GM23338 (cell line): ENCODE data around the gene FDX1. TPM values are rescaled to one million over a fixed set of nuclear protein-coding genes. Genes with fewer than 3 reads are reported as not detected.

ENCODE experiments used
- ATAC-seq: fragments of 200-7000 bp; cut with Tn5 transposase; 3 replicates; pipeline ENCODE4 v1.9.1; 2020
- DNase-seq: peaks from one replicate; pipeline ENCODE4 v3.0.0-alpha.2; 2015; ENCODE audit warnings: low spot score
- H2AFZ ChIP-seq: fragments of 200-600 bp; sonication (generic); 2 replicates; pipeline ENCODE4 v1.8.0; 2016; ENCODE audit warnings: antibody characterized with exemption, mild to moderate bottlenecking, moderate library complexity
- H3F3A ChIP-seq: fragments of 200-600 bp; sonication (generic); replicated peaks from 2 replicates; pipeline ENCODE4 v1.8.0; 2017; ENCODE audit warnings: antibody characterized with exemption, mixed run types, low read depth
- H3K27ac ChIP-seq: fragments of 200-600 bp; sonication (generic); 2 replicates; pipeline ENCODE4 v1.6.1; 2016; ENCODE audit warnings: low read depth
- H3K27me3 ChIP-seq: fragments of 200-600 bp; sonication (generic); 2 replicates; pipeline ENCODE4 v1.8.0; 2016; ENCODE audit warnings: mild to moderate bottlenecking, mixed run types, moderate library complexity; ENCODE audit not compliant: insufficient read depth
- H3K36me3 ChIP-seq: fragments of 200-600 bp; sonication (generic); 2 replicates; pipeline ENCODE4 v1.8.0; 2016; ENCODE audit warnings: mild to moderate bottlenecking; ENCODE audit not compliant: insufficient read depth
- H3K4me1 ChIP-seq: fragments of 200-600 bp; sonication (generic); 2 replicates; pipeline ENCODE4 v1.8.0; 2016; ENCODE audit warnings: mild to moderate bottlenecking, moderate library complexity; ENCODE audit not compliant: insufficient read depth
- H3K4me2 ChIP-seq: fragments of 200-600 bp; sonication (generic); 2 replicates; pipeline ENCODE4 v1.7.1; 2017; ENCODE audit warnings: mixed run types
- H3K4me3 ChIP-seq: fragments of 200-600 bp; sonication (generic); 2 replicates; pipeline ENCODE4 v1.6.1; 2016; ENCODE audit warnings: mixed run types
- H3K79me2 ChIP-seq: fragments of 200-600 bp; sonication (generic); replicated peaks from 2 replicates; pipeline ENCODE4 v1.8.0; 2017; ENCODE audit warnings: mild to moderate bottlenecking; ENCODE audit not compliant: insufficient read depth
- H3K9me2 ChIP-seq: fragments of 200-600 bp; sonication (generic); 2 replicates; pipeline ENCODE4 v1.8.0; 2017; ENCODE audit not compliant: insufficient read depth
- H4K20me1 ChIP-seq: fragments of 200-600 bp; sonication (generic); replicated peaks from 2 replicates; pipeline ENCODE4 v1.8.0; 2017; ENCODE audit warnings: mild to moderate bottlenecking; ENCODE audit not compliant: insufficient read depth
- H3K27ac Mint-ChIP-seq: 2 replicates; pipeline ENCODE4 v1.8.0; 2020; ENCODE audit warnings: inconsistent platforms, mild to moderate bottlenecking, moderate library complexity, mixed read lengths
- H3K27me3 Mint-ChIP-seq: 3 replicates; pipeline ENCODE4 v1.8.0; 2022; ENCODE audit warnings: low read depth, mild to moderate bottlenecking, moderate library complexity, mixed read lengths, inconsistent platforms; ENCODE audit not compliant: insufficient read depth, poor library complexity
- H3K36me3 Mint-ChIP-seq: 3 replicates; pipeline ENCODE4 v1.8.0; 2021; ENCODE audit warnings: low read depth, mild to moderate bottlenecking, inconsistent platforms, moderate library complexity, mixed read lengths
- H3K4me1 Mint-ChIP-seq: 3 replicates; pipeline ENCODE4 v1.8.0; 2020; ENCODE audit warnings: mild to moderate bottlenecking, inconsistent platforms, mixed read lengths
- H3K4me3 Mint-ChIP-seq: 3 replicates; pipeline ENCODE4 v1.8.0; 2021; ENCODE audit warnings: moderate library complexity, mild to moderate bottlenecking, inconsistent platforms, mixed read lengths
- H3K9me3 Mint-ChIP-seq: 3 replicates; pipeline ENCODE4 v1.8.0; 2020; ENCODE audit warnings: moderate library complexity, mild to moderate bottlenecking, inconsistent platforms, mixed read lengths
- CREB1 ChIP-seq: fragments of 250-450 bp; sonication (Bioruptor Pico); IDR thresholded peaks from 2 replicates; pipeline ENCODE4 v1.5.0; 2020; ENCODE audit warnings: low read depth, mild to moderate bottlenecking, moderate library complexity
- CTCF ChIP-seq, 2 experiments: fragments of 200-600 bp in 1 of 2; sonication (generic) in 1 of 2; conservative IDR thresholded peaks; 2 replicates each; pipeline versions ENCODE4 v1.5.1 to v1.6.1; 2016 to 2017; ENCODE audit warnings: antibody characterized with exemption in 2 of 2, low read depth in 2 of 2, mild to moderate bottlenecking in 2 of 2, moderate library complexity in 1 of 2
- ETS1 ChIP-seq: IDR thresholded peaks from 2 replicates; pipeline ENCODE4 v1.6.1; 2016; ENCODE audit warnings: antibody characterized with exemption
- EZH2 ChIP-seq: fragments of 200-600 bp; sonication (generic); IDR thresholded peaks from one replicate; pipeline ENCODE4 v1.8.0; 2017; ENCODE audit warnings: antibody characterized with exemption, mild to moderate bottlenecking, low read depth; ENCODE audit not compliant: unreplicated experiment
- JUNB ChIP-seq: IDR thresholded peaks from one replicate; pipeline ENCODE4 v1.6.1; 2016; ENCODE audit warnings: antibody characterized with exemption; ENCODE audit not compliant: unreplicated experiment
- NANOG ChIP-seq: IDR thresholded peaks from 2 replicates; pipeline ENCODE4 v1.6.1; 2016; ENCODE audit warnings: antibody characterized with exemption, borderline replicate concordance
- POLR2AphosphoS5 ChIP-seq: IDR thresholded peaks from 2 replicates; pipeline ENCODE4 v1.6.1; 2016; ENCODE audit warnings: antibody characterized with exemption, low read depth
- REST ChIP-seq: IDR thresholded peaks from one replicate; pipeline ENCODE4 v1.6.1; 2018; ENCODE audit warnings: antibody characterized with exemption; ENCODE audit not compliant: unreplicated experiment
- STAT1 ChIP-seq: IDR thresholded peaks from one replicate; pipeline ENCODE4 v1.6.1; 2016; ENCODE audit warnings: antibody characterized with exemption; ENCODE audit not compliant: unreplicated experiment
- ZNF114 ChIP-seq: fragments of 250-450 bp; sonication (Bioruptor Pico); IDR thresholded peaks from 2 replicates; pipeline ENCODE4 v1.5.0; 2020; ENCODE audit warnings: mild to moderate bottlenecking, moderate library complexity
- ZNF331 ChIP-seq: fragments of 250-450 bp; sonication (Bioruptor Pico); IDR thresholded peaks from 2 replicates; pipeline ENCODE4 v1.5.0; 2020; ENCODE audit warnings: low read depth, mild to moderate bottlenecking, moderate library complexity
- ZNF462 ChIP-seq: fragments of 250-450 bp; sonication (Bioruptor Pico); IDR thresholded peaks from 2 replicates; pipeline ENCODE4 v1.5.0; 2020; ENCODE audit warnings: mild to moderate bottlenecking, moderate library complexity
- polyA plus RNA-seq: library from polyadenylated mRNA; unstranded; fragments of >200 nt; fragmentation: Nextera tagmentation; extraction: Ambion mirVana; gene quantifications from 2 replicates; pipeline ENCODE4 v1.2.1, GENCODE V29; 2016
- total RNA-seq: library from RNA; depleted of rRNA; stranded (reverse); fragments of >200 nt; shearing (Covaris generic); gene quantifications from 2 replicates; pipeline ENCODE4 v1.2.3, GENCODE V29; 2014

Gene FDX1
- total and polyA plus RNA-seq, 2 experiments from 2014 or later = 11.1 to 15.9 TPM

- TF ChIP-seq NANOG = no peak
- TF ChIP-seq CREB1 = no peak
- no peak for TF ChIP-seq CTCF (conservative IDR thresholded peaks at IDR 0.05; ENCODE audit: low read depth in 2 of 2)
- TF ChIP-seq ZNF462 (CRISPR knock-in tag) = no peak
- TF ChIP-seq ETS1 = no peak
- no peak for TF ChIP-seq STAT1
- TF ChIP-seq ZNF331 (CRISPR knock-in tag) = no peak
- TF ChIP-seq ZNF114 = no peak
- no peak for TF ChIP-seq JUNB
- no peak for TF ChIP-seq EZH2
- TF ChIP-seq REST = no peak
- no peak for TF ChIP-seq POLR2AphosphoS5
These were observed 56.4 kb downstream of the FDX1 start for GRCh38 chr11:110486156-110486555.

More at GRCh38 chr11:110486156-110486555, 56.4 kb downstream of the FDX1 start:
- H3K79me2 ChIP-seq = no peaks in the 10 kb centered on the region
- no peak overlapping the region for H3K27ac ChIP-seq
- H3K4me1 ChIP-seq = no peaks in the 10 kb centered on the region
- no peaks in the 10 kb centered on the region for H3F3A ChIP-seq
- Mint-ChIP-seq H3K4me3 (no peak overlapping the region), H3K4me1 (no peaks in the 10 kb centered on the region), H3K36me3 (no peaks in the 10 kb centered on the region), H3K9me3 (no peaks in the 10 kb centered on the region; the same call in 2 of the 3 replicates), H3K27me3 (no peaks in the 10 kb centered on the region), H3K27ac (no peak overlapping the region)
- H3K4me2 ChIP-seq = no peak overlapping the region
- no peak for DNase-seq
- H3K27me3 ChIP-seq = no peaks in the 10 kb centered on the region
- no peak for ATAC-seq
- H2AFZ ChIP-seq = no peak overlapping the region
- 0 out of 2 replicates have a peak, but pooled peaks cover 6% of the 10 kb centered on the region for H3K9me2 ChIP-seq
- no peaks in the 10 kb centered on the region for H3K36me3 ChIP-seq
- no peak overlapping the region for H3K4me3 ChIP-seq
- H4K20me1 ChIP-seq = no peaks in the 10 kb centered on the region
